CD4-positive, alpha-beta T cell (primary cell): ENCODE data around the gene OPCML. TPM values are rescaled to one million over a fixed set of nuclear protein-coding genes. Genes with fewer than 3 reads are reported as not detected.

ENCODE experiments used
- ATAC-seq: fragments of 200-7000 bp; cut with Tn5 transposase; one replicate; pipeline ENCODE4 v1.10.0; 2022; ENCODE audit warnings: mild to moderate bottlenecking; ENCODE audit not compliant: poor library complexity
- CTCF ChIA-PET: fragments of 350-600 bp; sonication (Branson Sonifier 250); formaldehyde crosslinking; loops from one replicate; lab custom pipeline; 2021; ENCODE audit warnings: antibody characterized with exemption, inconsistent platforms; lab: Charles Lee
- POLR2A ChIA-PET: fragments of 350-600 bp; sonication (Branson Sonifier 250); formaldehyde crosslinking; loops from one replicate; lab custom pipeline; 2021; ENCODE audit warnings: antibody characterized with exemption, inconsistent platforms; lab: Charles Lee
- DNase-seq, 14 experiments: peaks; one replicate each; pipeline ENCODE4 v3.0.0-alpha.2; 2013 to 2020; ENCODE audit warnings: mixed read lengths in 2 of 14
- H3K27ac ChIP-seq, 2 donors: one replicate each; pipeline versions ENCODE4 v1.5.1 to v1.7.0; 2013; ENCODE audit warnings: low read length in 2 of 2, low read depth in 1 of 2, mild to moderate bottlenecking in 1 of 2
- H3K27me3 ChIP-seq, 2 experiments: 1 replicate in 1 of 2; 2 replicates in 1 of 2; pipeline versions ENCODE4 v1.6.1 to v1.7.0; 2013; ENCODE audit warnings: low read length in 2 of 2, control low read depth in 1 of 2, mild to moderate bottlenecking in 1 of 2, moderate library complexity in 1 of 2; ENCODE audit not compliant: insufficient read depth in 2 of 2, control insufficient read depth in 1 of 2
- H3K36me3 ChIP-seq: one replicate; pipeline ENCODE4 v1.6.1; 2013; ENCODE audit warnings: low read length, control low read depth; ENCODE audit not compliant: insufficient read depth
- H3K4me1 ChIP-seq: one replicate; pipeline ENCODE4 v1.6.1; 2013; ENCODE audit warnings: low read length, control low read depth; ENCODE audit not compliant: insufficient read depth
- H3K4me3 ChIP-seq: one replicate; pipeline ENCODE4 v1.5.1; 2013; ENCODE audit warnings: mild to moderate bottlenecking, low read length, moderate library complexity
- H3K9me3 ChIP-seq, 2 experiments: 1 replicate in 1 of 2; 2 replicates in 1 of 2; pipeline versions ENCODE4 v1.6.1 to v1.7.0; 2013; ENCODE audit warnings: low read length in 2 of 2, mild to moderate bottlenecking in 2 of 2, control low read depth in 1 of 2, moderate library complexity in 1 of 2; ENCODE audit not compliant: control insufficient read depth in 1 of 2, insufficient read depth in 1 of 2
- H3K27ac Mint-ChIP-seq: one replicate; pipeline ENCODE4 v1.8.0; 2020; ENCODE audit warnings: mixed read lengths
- H3K27me3 Mint-ChIP-seq: one replicate; pipeline ENCODE4 v1.8.0; 2021; ENCODE audit warnings: mixed read lengths
- H3K36me3 Mint-ChIP-seq: one replicate; pipeline ENCODE4 v1.8.0; 2021; ENCODE audit warnings: low read depth, mixed read lengths
- H3K4me1 Mint-ChIP-seq: one replicate; pipeline ENCODE4 v1.8.0; 2021; ENCODE audit warnings: low read depth, mixed read lengths
- H3K4me3 Mint-ChIP-seq: one replicate; pipeline ENCODE4 v1.8.0; 2020; ENCODE audit warnings: mild to moderate bottlenecking, mixed read lengths
- H3K9me3 Mint-ChIP-seq: one replicate; pipeline ENCODE4 v1.8.0; 2020; ENCODE audit warnings: mixed read lengths
- CTCF ChIP-seq: fragments of 200-600 bp; IDR thresholded peaks from one replicate; pipeline ENCODE4 v1.8.0; 2022; ENCODE audit warnings: antibody characterized with exemption, mild to moderate bottlenecking
- intact Hi-C, 2 experiments: fragments of 100-400 bp; cut with DNase I in 1 of 2; cut with micrococcal nuclease in 1 of 2; formaldehyde crosslinking; loops; one replicate each; pipeline versions ENCODE4 v1.15.1 to v1.9.0; 2023 to 2025; cut with DNase I, micrococcal nuclease
- total RNA-seq, 174 experiments: library from RNA in 2 of 174; stranded (reverse) in 2 of 174; gene quantifications; one replicate each; pipeline ENCODE4 v1.2.3 and lab custom pipeline; 2021 to 2026

Gene OPCML
- total RNA-seq, 2 experiments from 2014 or later = not detected

GRCh38 chr11:133525976-133526375, 6.3 kb downstream of the OPCML start:
- Histone ChIP-seq H3K4me3 (no peak overlapping the region), H3K9me3 (peaks cover 0 to 16% of the 10 kb centered on the region in 2 experiments), H3K4me1 (no peaks in the 10 kb centered on the region), H3K27ac (no peak overlapping the region), H3K27me3 (peaks cover 7 to 26% of the 10 kb centered on the region in 2 experiments), H3K36me3 (no peaks in the 10 kb centered on the region)
- DNase-seq (no peak), ATAC-seq (no peak)
- no peak overlapping the region for H3K27ac Mint-ChIP-seq
- H3K9me3 Mint-ChIP-seq = no peaks in the 10 kb centered on the region
- TF ChIP-seq CTCF = no peak
- CTCF ChIA-PET = no interaction called here
- H3K36me3 Mint-ChIP-seq = no peaks in the 10 kb centered on the region
- H3K27me3 Mint-ChIP-seq = peaks cover 30% of the 10 kb centered on the region
- H3K4me1 Mint-ChIP-seq = no peaks in the 10 kb centered on the region
- POLR2A ChIA-PET = no interaction called here
- no peak overlapping the region for H3K4me3 Mint-ChIP-seq
- intact Hi-C loops = no loop called here

GRCh38 chr11:133524488-133524887, 7.8 kb downstream of the OPCML start:
- Histone ChIP-seq H3K27ac (no peak overlapping the region), H3K4me3 (no peak overlapping the region), H3K4me1 (no peaks in the 10 kb centered on the region), H3K9me3 (peaks cover 0 to 9% of the 10 kb centered on the region in 2 experiments), H3K36me3 (no peaks in the 10 kb centered on the region), H3K27me3 (peaks cover 0 to 11% of the 10 kb centered on the region in 2 experiments)
- POLR2A ChIA-PET = no interaction called here
- Mint-ChIP-seq H3K27ac (no peak overlapping the region), H3K36me3 (no peaks in the 10 kb centered on the region), H3K4me3 (no peak overlapping the region), H3K9me3 (no peaks in the 10 kb centered on the region), H3K27me3 (peaks cover 19% of the 10 kb centered on the region), H3K4me1 (no peaks in the 10 kb centered on the region)
- CTCF ChIA-PET = no interaction called here
- DNase-seq = no peak
- TF ChIP-seq CTCF = no peak
- intact Hi-C loops = no loop called here
- ATAC-seq = no peak

GRCh38 chr11:133522344-133522743, 10.0 kb downstream of the OPCML start:
- intact Hi-C loops = no loop called here
- TF ChIP-seq CTCF = no peak
- H3K27ac Mint-ChIP-seq = no peak overlapping the region
- no peaks in the 10 kb centered on the region for H3K9me3 Mint-ChIP-seq
- H3K4me3 Mint-ChIP-seq = no peak overlapping the region
- CTCF ChIA-PET = no interaction called here
- H3K4me1 Mint-ChIP-seq = no peaks in the 10 kb centered on the region
- DNase-seq (no peak), ATAC-seq (no peak)
- H3K36me3 ChIP-seq = no peaks in the 10 kb centered on the region
- no peaks in the 10 kb centered on the region for H3K4me1 ChIP-seq
- peaks cover 5% of the 10 kb centered on the region for H3K27me3 Mint-ChIP-seq
- H3K27ac ChIP-seq = no peak overlapping the region
- H3K27me3 ChIP-seq = no peaks in the 10 kb centered on the region
- peaks cover 0 to 17% of the 10 kb centered on the region in 2 experiments for H3K9me3 ChIP-seq
- H3K4me3 ChIP-seq = no peak overlapping the region
- POLR2A ChIA-PET = no interaction called here
- H3K36me3 Mint-ChIP-seq = no peaks in the 10 kb centered on the region
